GM18498 (cell line): Measurements from ENCODE around the gene TP53I11.

ENCODE experiments used
- ATAC-seq: cut with Tn5 transposase; IDR thresholded peaks from one replicate; pipeline ENCODE4 v1.9.1; 2021; ENCODE audit warnings: mild to moderate bottlenecking, moderate library complexity; ENCODE audit not compliant: unreplicated experiment

Gene TP53I11

GRCh38 chr11:44941259-44942021, 9.2 kb downstream of the TP53I11 start:
- ATAC-seq: no peak

GRCh38 chr11:44940835-44941234, 9.8 kb downstream of the TP53I11 start:
- ATAC-seq: no peak

GRCh38 chr11:44940404-44940803, 10.3 kb downstream of the TP53I11 start:
- ATAC-seq: no peak

- no peak for ATAC-seq
Measured at GRCh38 chr11:44939673-44940395, 10.8 kb downstream of the TP53I11 start.

- no peak for ATAC-seq
Measured at GRCh38 chr11:44938066-44938691, 12.5 kb downstream of the TP53I11 start.

GRCh38 chr11:44936951-44937543, 13.6 kb downstream of the TP53I11 start:
- ATAC-seq: no peak

- peak; percentile 83 for ATAC-seq
Measured at GRCh38 chr11:44936525-44936924, 14.2 kb downstream of the TP53I11 start.

GRCh38 chr11:44934735-44935250, 15.9 kb downstream of the TP53I11 start:
- ATAC-seq: no peak

GRCh38 chr11:44934110-44934509, 16.6 kb downstream of the TP53I11 start:
- no peak for ATAC-seq

GRCh38 chr11:44931466-44931865, 19.2 kb downstream of the TP53I11 start:
- no peak for ATAC-seq

GRCh38 chr11:44930588-44931302, 19.9 kb downstream of the TP53I11 start:
- ATAC-seq: no peak

- no peak for ATAC-seq
Measured at GRCh38 chr11:44928816-44929215, 21.9 kb downstream of the TP53I11 start.

GRCh38 chr11:44928144-44928543, 22.5 kb downstream of the TP53I11 start:
- ATAC-seq: no peak

- ATAC-seq: no peak
Measured at GRCh38 chr11:44927174-44927661, 23.5 kb downstream of the TP53I11 start.

- ATAC-seq: no peak
Measured at GRCh38 chr11:44926036-44926435, 24.6 kb downstream of the TP53I11 start.

- no peak for ATAC-seq
Measured at GRCh38 chr11:44923806-44924205, 26.9 kb downstream of the TP53I11 start.

GRCh38 chr11:44923115-44923514, 27.6 kb downstream of the TP53I11 start:
- no peak for ATAC-seq

GRCh38 chr11:44920451-44920850, 30.2 kb downstream of the TP53I11 start:
- ATAC-seq: no peak

- no peak for ATAC-seq
Measured at GRCh38 chr11:44917741-44918140, 32.9 kb downstream of the TP53I11 start.

- ATAC-seq: no peak
Measured at GRCh38 chr11:44916801-44917385, 33.8 kb downstream of the TP53I11 start.
